ENCODE results near the gene PRRT3.

DNA sequence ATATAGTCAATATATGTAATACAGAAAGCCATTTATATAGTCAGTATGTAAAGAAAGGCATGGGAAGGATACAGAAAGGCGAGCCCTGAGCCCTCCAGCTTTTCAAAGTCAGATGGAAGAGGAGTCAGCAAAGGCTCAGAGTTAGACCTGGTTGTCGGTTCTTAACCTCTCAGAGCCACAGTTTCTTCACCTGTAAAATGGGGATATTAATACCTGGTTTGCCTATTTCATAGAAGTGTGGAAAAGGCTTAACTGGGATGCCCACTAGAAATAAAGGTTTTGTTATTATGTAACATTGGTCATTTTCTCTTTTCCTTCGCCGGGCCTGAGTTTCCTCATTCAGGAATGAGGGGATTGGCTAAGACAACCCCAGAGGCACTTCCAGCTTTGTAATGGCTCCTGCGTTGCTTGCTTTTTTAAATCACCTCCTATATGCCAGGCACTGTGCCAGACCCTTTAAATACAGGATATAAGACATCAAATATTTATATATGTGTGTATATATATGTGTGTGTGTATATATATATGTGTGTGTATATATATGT is 16.2 kb downstream of the PRRT3 start:
- TF ChIP-seq, protein P1, sequence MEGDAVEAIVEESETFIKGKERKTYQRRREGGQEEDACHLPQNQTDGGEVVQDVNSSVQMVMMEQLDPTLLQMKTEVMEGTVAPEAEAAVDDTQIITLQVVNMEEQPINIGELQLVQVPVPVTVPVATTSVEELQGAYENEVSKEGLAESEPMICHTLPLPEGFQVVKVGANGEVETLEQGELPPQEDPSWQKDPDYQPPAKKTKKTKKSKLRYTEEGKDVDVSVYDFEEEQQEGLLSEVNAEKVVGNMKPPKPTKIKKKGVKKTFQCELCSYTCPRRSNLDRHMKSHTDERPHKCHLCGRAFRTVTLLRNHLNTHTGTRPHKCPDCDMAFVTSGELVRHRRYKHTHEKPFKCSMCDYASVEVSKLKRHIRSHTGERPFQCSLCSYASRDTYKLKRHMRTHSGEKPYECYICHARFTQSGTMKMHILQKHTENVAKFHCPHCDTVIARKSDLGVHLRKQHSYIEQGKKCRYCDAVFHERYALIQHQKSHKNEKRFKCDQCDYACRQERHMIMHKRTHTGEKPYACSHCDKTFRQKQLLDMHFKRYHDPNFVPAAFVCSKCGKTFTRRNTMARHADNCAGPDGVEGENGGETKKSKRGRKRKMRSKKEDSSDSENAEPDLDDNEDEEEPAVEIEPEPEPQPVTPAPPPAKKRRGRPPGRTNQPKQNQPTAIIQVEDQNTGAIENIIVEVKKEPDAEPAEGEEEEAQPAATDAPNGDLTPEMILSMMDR (IDR thresholded peaks at IDR 0.05; ENCODE audit: insufficient read depth, low read length, poor library complexity, severe bottlenecking) = no peak
- no peak for TF ChIP-seq EZH2phosphoT487 (conservative IDR thresholded peaks at IDR 0.05; ENCODE audit: low read length)
